NB4 (cell line): Measurements from ENCODE around the gene MERTK.
A peak's percentile ranks its signal among the peaks of the same experiment; 100 is the strongest.

Experiments used
- DNase-seq: peaks from one replicate; pipeline ENCODE4 v3.0.0; 2010; ENCODE audit warnings: low read depth
- H3K4me3 ChIP-seq: one replicate; pipeline ENCODE4 v1.5.1; 2011; ENCODE audit warnings: mild to moderate bottlenecking, low read depth, low read length, moderate library complexity
- MYC ChIP-seq: IDR thresholded peaks from 2 replicates; pipeline ENCODE4 v1.6.1; 2011; ENCODE audit warnings: low read depth, low read length
- POLR2A ChIP-seq: IDR thresholded peaks from 2 replicates; pipeline ENCODE4 v1.6.1; 2011; ENCODE audit warnings: mild to moderate bottlenecking; ENCODE audit not compliant: insufficient read length; ENCODE audit errors: extremely low read depth
- TF ChIP-seq, protein P1 (sequence below): IDR thresholded peaks from one replicate; pipeline ENCODE4 v1.5.1; 2012; ENCODE audit warnings: low read depth, low read length
- TF ChIP-seq, protein P2 (sequence below): IDR thresholded peaks from 2 replicates; pipeline ENCODE4 v1.6.1; 2011; ENCODE audit warnings: low read depth, low read length

MERTK gene

DNA sequence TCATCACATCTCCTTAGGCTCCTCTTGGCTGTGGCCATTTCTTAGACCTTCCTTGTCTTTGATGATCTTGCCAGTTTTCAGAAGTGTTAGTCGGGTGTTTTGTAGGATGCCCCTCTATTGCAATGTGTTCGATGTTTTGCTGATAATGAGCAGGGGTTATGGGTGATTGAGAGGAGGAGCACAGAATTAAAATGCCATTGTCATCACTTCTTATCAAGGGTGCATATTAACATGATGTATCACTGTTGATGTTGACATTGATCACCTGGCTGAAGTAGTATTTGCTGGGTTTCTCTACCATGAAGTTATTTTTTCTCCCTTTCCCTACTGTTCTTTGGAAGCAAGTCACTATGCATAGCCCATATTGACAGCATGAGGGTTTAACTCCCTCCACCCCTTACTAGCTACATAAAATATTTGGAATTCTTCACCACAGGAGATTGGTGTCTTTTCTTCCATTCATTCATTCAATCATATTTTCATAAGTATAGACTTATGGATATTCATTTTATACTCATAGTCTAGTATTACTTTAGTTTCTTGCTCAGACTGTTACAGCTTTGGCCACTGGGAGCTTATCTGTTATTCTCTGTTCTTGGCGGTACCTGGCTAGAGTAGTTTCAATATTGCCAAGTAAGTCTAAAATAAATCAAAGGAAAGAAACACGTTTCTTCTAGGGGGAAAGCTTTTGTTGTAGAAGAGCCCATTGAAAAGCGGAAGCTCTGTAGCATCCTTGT is 102.2 kb downstream of the MERTK start:
- H3K4me3 ChIP-seq = no peak overlapping the region
- no peak for TF ChIP-seq MYC
- TF ChIP-seq, protein P1, sequence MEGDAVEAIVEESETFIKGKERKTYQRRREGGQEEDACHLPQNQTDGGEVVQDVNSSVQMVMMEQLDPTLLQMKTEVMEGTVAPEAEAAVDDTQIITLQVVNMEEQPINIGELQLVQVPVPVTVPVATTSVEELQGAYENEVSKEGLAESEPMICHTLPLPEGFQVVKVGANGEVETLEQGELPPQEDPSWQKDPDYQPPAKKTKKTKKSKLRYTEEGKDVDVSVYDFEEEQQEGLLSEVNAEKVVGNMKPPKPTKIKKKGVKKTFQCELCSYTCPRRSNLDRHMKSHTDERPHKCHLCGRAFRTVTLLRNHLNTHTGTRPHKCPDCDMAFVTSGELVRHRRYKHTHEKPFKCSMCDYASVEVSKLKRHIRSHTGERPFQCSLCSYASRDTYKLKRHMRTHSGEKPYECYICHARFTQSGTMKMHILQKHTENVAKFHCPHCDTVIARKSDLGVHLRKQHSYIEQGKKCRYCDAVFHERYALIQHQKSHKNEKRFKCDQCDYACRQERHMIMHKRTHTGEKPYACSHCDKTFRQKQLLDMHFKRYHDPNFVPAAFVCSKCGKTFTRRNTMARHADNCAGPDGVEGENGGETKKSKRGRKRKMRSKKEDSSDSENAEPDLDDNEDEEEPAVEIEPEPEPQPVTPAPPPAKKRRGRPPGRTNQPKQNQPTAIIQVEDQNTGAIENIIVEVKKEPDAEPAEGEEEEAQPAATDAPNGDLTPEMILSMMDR = no peak
- TF ChIP-seq, protein P2, sequence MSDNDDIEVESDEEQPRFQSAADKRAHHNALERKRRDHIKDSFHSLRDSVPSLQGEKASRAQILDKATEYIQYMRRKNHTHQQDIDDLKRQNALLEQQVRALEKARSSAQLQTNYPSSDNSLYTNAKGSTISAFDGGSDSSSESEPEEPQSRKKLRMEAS = no peak
- TF ChIP-seq POLR2A = no peak
- no peak for DNase-seq

DNA sequence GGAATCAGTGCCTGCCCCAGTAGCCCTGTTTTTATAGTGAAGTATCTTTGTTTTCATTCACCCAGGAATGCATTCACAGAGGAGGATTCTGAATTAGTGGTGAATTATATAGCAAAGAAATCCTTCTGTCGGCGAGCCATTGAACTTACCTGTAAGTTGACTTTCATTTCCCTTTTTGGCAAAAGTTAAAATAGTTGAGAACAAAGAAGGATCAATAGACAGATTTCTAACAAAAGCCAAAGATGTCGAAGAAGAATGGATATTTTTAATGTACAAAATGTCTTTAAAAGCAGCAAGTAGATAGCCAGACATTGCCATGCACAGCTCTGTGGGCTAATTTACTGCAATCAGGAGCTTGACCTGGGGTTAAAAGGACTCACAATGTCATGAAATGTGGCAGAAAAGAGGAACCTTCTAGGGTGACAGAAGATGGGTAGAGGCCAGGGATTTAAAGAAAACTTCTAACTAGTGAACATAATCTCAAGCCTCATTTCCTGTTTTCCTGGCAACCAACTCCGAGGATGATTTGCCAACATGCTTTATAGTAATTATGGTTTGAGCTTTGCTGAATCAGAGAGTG is 102.8 kb downstream of the MERTK start:
- no peak overlapping the region for H3K4me3 ChIP-seq
- DNase-seq = peak; percentile 95

DNA sequence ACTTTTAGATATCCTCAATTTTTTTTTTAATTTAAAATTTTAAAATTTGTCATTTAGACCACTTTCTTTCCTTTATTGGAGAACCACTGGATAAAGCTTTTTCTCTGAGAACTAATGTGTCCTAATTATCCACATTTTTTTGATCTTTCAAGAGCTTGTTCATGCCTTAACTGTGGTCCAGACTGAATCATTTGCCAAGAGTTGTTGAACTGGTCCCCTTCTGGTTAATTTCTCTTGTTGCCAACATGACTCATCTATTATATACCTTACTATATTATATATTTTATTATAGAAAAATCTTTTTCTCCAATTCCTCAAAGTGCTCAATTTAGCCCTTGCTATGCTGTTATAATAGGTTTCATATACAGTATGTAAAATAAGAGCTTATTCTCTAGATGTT is 103.5 kb downstream of the MERTK start:
- no peak overlapping the region for H3K4me3 ChIP-seq
- DNase-seq = no peak
- TF ChIP-seq, protein P2 = no peak
- TF ChIP-seq MYC (no peak), POLR2A (no peak)
- TF ChIP-seq, protein P1 = no peak

More for the DNA sequence above, 102.8 kb downstream of the MERTK start:
- TF ChIP-seq, protein P1 = no peak
- 0 out of 2 replicates have a peak, but pooled peaks have one; percentile 18 for TF ChIP-seq MYC
- no peak for TF ChIP-seq POLR2A
- TF ChIP-seq, protein P2 = peak; percentile 49; the same call in 1 of the 2 replicates

DNA sequence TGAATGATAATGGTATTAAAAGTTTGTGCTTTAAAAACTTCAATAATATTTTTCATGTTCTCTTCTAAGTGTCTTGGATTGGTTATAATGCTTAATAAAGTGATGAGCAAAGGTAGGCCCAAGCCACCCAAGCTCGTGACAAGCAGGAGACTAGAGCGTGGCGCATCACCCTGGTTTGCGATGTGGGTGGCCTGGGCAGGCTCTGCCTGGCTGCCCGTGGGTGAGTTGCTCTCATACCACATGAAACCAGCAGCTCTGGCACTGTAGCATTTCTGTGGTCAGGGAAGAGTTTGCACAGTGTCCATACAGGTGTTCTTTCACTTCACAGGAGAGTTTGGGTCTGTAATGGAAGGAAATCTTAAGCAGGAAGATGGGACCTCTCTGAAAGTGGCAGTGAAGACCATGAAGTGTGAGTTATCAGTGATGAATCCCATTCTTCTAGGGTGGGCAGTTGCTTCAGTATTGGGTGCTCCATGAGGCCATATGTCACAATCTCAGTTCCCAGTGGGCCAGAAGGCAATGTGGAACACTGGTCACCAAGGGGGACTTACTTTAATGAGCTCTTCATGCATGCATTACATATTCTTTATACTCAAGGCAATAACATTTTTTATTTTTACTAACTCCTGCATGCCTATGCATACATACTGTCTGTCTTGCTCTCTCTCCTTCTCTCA is 105.3 kb downstream of the MERTK start:
- DNase-seq = peak; percentile 15
- TF ChIP-seq, protein P1 = no peak
- TF ChIP-seq, protein P2 = no peak
- TF ChIP-seq MYC = no peak
- TF ChIP-seq POLR2A = no peak
- no peak overlapping the region for H3K4me3 ChIP-seq

DNA sequence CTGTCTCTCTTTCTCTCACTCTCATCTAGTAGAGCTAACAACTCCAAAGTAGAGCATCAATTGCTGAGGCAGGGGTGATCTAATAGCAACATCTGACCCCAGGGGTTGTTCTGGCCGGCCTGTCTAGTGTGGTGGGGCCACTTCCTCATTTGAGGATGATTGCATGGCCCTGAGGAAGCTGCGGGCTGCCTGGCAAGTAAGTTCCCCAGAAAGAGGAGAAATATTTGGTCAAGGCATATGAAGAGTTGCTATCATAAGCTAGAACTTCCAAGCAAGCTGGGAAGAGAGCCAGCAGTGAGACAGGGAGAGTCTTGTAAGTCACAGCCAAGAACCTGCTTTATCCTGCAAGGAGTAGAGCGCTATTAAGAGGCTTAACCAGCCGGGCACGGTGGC is 105.8 kb downstream of the MERTK start:
- DNase-seq = peak; percentile 96
- H3K4me3 ChIP-seq = no peak overlapping the region
- TF ChIP-seq, protein P1 = no peak
- TF ChIP-seq MYC = no peak
- TF ChIP-seq POLR2A = no peak
- TF ChIP-seq, protein P2 = no peak
